ENCODE measurements around the gene EHHADH.

DNA sequence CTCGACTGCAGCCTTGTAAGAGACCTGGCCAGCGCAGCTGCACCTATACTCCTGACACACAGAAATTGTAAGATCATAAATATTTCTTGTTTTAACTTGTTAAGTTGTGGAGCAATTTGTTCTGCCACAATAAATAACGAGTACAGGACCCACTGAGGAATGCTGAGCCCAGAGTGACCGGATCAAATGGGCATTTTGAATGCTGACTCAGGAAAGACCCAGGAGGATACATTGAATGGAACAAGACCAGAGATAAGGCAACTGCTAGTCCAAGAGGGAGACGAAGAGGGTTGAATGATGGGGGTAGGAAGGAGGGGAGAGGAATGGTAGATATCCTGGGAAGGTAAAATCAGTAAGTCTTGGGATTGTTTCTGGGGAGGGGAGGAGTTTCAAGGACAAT, 92.1 kb downstream of the EHHADH start:
- TF ChIP-seq, protein P1, sequence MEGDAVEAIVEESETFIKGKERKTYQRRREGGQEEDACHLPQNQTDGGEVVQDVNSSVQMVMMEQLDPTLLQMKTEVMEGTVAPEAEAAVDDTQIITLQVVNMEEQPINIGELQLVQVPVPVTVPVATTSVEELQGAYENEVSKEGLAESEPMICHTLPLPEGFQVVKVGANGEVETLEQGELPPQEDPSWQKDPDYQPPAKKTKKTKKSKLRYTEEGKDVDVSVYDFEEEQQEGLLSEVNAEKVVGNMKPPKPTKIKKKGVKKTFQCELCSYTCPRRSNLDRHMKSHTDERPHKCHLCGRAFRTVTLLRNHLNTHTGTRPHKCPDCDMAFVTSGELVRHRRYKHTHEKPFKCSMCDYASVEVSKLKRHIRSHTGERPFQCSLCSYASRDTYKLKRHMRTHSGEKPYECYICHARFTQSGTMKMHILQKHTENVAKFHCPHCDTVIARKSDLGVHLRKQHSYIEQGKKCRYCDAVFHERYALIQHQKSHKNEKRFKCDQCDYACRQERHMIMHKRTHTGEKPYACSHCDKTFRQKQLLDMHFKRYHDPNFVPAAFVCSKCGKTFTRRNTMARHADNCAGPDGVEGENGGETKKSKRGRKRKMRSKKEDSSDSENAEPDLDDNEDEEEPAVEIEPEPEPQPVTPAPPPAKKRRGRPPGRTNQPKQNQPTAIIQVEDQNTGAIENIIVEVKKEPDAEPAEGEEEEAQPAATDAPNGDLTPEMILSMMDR (IDR thresholded peaks at IDR 0.05) = no peak
- TF ChIP-seq TCF7 (CRISPR knock-in tag; IDR thresholded peaks at IDR 0.05; ENCODE audit: low read depth) (no peak), ZNF138 (CRISPR knock-in tag; conservative IDR thresholded peaks at IDR 0.05) (no peak), FOXK1 (CRISPR knock-in tag; IDR thresholded peaks at IDR 0.05) (no peak), ATF1 (CRISPR knock-in tag; IDR thresholded peaks at IDR 0.05) (no peak)
- TF ChIP-seq, protein P2, sequence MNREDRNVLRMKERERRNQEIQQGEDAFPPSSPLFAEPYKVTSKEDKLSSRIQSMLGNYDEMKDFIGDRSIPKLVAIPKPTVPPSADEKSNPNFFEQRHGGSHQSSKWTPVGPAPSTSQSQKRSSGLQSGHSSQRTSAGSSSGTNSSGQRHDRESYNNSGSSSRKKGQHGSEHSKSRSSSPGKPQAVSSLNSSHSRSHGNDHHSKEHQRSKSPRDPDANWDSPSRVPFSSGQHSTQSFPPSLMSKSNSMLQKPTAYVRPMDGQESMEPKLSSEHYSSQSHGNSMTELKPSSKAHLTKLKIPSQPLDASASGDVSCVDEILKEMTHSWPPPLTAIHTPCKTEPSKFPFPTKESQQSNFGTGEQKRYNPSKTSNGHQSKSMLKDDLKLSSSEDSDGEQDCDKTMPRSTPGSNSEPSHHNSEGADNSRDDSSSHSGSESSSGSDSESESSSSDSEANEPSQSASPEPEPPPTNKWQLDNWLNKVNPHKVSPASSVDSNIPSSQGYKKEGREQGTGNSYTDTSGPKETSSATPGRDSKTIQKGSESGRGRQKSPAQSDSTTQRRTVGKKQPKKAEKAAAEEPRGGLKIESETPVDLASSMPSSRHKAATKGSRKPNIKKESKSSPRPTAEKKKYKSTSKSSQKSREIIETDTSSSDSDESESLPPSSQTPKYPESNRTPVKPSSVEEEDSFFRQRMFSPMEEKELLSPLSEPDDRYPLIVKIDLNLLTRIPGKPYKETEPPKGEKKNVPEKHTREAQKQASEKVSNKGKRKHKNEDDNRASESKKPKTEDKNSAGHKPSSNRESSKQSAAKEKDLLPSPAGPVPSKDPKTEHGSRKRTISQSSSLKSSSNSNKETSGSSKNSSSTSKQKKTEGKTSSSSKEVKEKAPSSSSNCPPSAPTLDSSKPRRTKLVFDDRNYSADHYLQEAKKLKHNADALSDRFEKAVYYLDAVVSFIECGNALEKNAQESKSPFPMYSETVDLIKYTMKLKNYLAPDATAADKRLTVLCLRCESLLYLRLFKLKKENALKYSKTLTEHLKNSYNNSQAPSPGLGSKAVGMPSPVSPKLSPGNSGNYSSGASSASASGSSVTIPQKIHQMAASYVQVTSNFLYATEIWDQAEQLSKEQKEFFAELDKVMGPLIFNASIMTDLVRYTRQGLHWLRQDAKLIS (CRISPR knock-in tag; IDR thresholded peaks at IDR 0.05; ENCODE audit: borderline replicate concordance) = no peak
- TF ChIP-seq, protein P3, sequence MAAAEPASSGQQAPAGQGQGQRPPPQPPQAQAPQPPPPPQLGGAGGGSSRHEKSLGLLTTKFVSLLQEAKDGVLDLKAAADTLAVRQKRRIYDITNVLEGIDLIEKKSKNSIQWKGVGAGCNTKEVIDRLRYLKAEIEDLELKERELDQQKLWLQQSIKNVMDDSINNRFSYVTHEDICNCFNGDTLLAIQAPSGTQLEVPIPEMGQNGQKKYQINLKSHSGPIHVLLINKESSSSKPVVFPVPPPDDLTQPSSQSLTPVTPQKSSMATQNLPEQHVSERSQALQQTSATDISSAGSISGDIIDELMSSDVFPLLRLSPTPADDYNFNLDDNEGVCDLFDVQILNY (CRISPR knock-in tag; IDR thresholded peaks at IDR 0.05) = no peak
- TF ChIP-seq, protein P4, sequence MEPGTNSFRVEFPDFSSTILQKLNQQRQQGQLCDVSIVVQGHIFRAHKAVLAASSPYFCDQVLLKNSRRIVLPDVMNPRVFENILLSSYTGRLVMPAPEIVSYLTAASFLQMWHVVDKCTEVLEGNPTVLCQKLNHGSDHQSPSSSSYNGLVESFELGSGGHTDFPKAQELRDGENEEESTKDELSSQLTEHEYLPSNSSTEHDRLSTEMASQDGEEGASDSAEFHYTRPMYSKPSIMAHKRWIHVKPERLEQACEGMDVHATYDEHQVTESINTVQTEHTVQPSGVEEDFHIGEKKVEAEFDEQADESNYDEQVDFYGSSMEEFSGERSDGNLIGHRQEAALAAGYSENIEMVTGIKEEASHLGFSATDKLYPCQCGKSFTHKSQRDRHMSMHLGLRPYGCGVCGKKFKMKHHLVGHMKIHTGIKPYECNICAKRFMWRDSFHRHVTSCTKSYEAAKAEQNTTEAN (CRISPR knock-in tag; IDR thresholded peaks at IDR 0.05) = no peak
- TF ChIP-seq, protein P5, sequence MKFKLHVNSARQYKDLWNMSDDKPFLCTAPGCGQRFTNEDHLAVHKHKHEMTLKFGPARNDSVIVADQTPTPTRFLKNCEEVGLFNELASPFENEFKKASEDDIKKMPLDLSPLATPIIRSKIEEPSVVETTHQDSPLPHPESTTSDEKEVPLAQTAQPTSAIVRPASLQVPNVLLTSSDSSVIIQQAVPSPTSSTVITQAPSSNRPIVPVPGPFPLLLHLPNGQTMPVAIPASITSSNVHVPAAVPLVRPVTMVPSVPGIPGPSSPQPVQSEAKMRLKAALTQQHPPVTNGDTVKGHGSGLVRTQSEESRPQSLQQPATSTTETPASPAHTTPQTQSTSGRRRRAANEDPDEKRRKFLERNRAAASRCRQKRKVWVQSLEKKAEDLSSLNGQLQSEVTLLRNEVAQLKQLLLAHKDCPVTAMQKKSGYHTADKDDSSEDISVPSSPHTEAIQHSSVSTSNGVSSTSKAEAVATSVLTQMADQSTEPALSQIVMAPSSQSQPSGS (CRISPR knock-in tag; IDR thresholded peaks at IDR 0.05; ENCODE audit: borderline replicate concordance, low read depth) = no peak
